Ishikawa (cell line): ENCODE measurements around the gene DDAH1.

Experiments used
- CREB1 ChIP-seq: IDR thresholded peaks from 2 replicates; pipeline ENCODE4 v1.6.1; 2012; ENCODE audit warnings: low read depth
- EP300 ChIP-seq: IDR thresholded peaks from 2 replicates; pipeline ENCODE4 v1.6.1; 2012; ENCODE audit warnings: borderline replicate concordance
- MAX ChIP-seq: IDR thresholded peaks from 2 replicates; pipeline ENCODE4 v1.6.1; 2012
- TCF12 ChIP-seq: IDR thresholded peaks from 2 replicates; pipeline ENCODE4 v1.6.1; 2012; ENCODE audit warnings: low read depth
- ZBTB7A ChIP-seq: IDR thresholded peaks from 2 replicates; pipeline ENCODE4 v1.6.1; 2012; ENCODE audit warnings: low read depth

GRCh38 chr1:85368073-85368770 is 96.7 kb downstream of the DDAH1 start:
- TF ChIP-seq TCF12 (no peak), EP300 (no peak), CREB1 (no peak), ZBTB7A (no peak), MAX (no peak)
